H9 (cell line): Measurements from ENCODE around the gene VAMP3. TPM values are rescaled to one million over a fixed set of nuclear protein-coding genes. Genes with fewer than 3 reads are reported as not detected.

Source experiments
- DNase-seq: peaks from one replicate; pipeline ENCODE4 v3.0.0-alpha.2; 2017
- H2AFZ ChIP-seq: one replicate; pipeline ENCODE4 v1.6.1; 2013; ENCODE audit warnings: mild to moderate bottlenecking, low read length, control low read depth, moderate library complexity
- H2AK5ac ChIP-seq: 2 replicates; pipeline ENCODE4 v1.6.1; 2013; ENCODE audit warnings: low read length, control low read depth, mixed read lengths; ENCODE audit not compliant: insufficient read length
- H2BK120ac ChIP-seq: one replicate; pipeline ENCODE4 v1.6.1; 2013; ENCODE audit warnings: low read depth, mild to moderate bottlenecking, low read length, control low read depth, inconsistent platforms; ENCODE audit not compliant: poor library complexity, severe bottlenecking
- H2BK12ac ChIP-seq: 2 replicates; pipeline ENCODE4 v1.6.1; 2013; ENCODE audit warnings: low read length, control low read depth, mixed read lengths, low read depth; ENCODE audit not compliant: insufficient read length
- H2BK15ac ChIP-seq: 2 replicates; pipeline ENCODE4 v1.6.1; 2013; ENCODE audit warnings: low read depth, low read length, control low read depth
- H2BK20ac ChIP-seq: one replicate; pipeline ENCODE4 v1.6.1; 2013; ENCODE audit warnings: low read depth, mild to moderate bottlenecking, low read length, control low read depth, inconsistent platforms; ENCODE audit not compliant: poor library complexity, severe bottlenecking
- H2BK5ac ChIP-seq: 2 replicates; pipeline ENCODE4 v1.6.1; 2013; ENCODE audit warnings: low read length, control low read depth, mixed read lengths; ENCODE audit not compliant: insufficient read length
- H3K14ac ChIP-seq: 2 replicates; pipeline ENCODE4 v1.6.1; 2013; ENCODE audit warnings: low read length, control low read depth; ENCODE audit not compliant: insufficient read depth
- H3K18ac ChIP-seq: 2 replicates; pipeline ENCODE4 v1.6.1; 2013; ENCODE audit warnings: low read depth, mild to moderate bottlenecking, mixed read lengths, low read length, control low read depth; ENCODE audit not compliant: insufficient read length
- H3K23ac ChIP-seq: 2 replicates; pipeline ENCODE4 v1.6.1; 2013; ENCODE audit warnings: low read length, control low read depth, mixed read lengths, low read depth; ENCODE audit not compliant: insufficient read length
- H3K23me2 ChIP-seq: 2 replicates; pipeline ENCODE4 v1.6.1; 2013; ENCODE audit warnings: low read depth, mild to moderate bottlenecking, mixed read lengths, low read length, control low read depth; ENCODE audit not compliant: insufficient read length, poor library complexity, severe bottlenecking
- H3K27ac ChIP-seq: 2 replicates; pipeline ENCODE4 v1.5.1; 2013; ENCODE audit warnings: low read length, control low read depth, mixed read lengths, low read depth; ENCODE audit not compliant: insufficient read length
- H3K27me3 ChIP-seq: 2 replicates; pipeline ENCODE4 v1.6.1; 2013; ENCODE audit warnings: low read length, control low read depth, inconsistent platforms; ENCODE audit not compliant: insufficient read depth
- H3K4ac ChIP-seq: 2 replicates; pipeline ENCODE4 v1.6.1; 2013; ENCODE audit warnings: low read depth, mild to moderate bottlenecking, control low read depth, inconsistent platforms, low read length, moderate library complexity
- H3K4me1 ChIP-seq: 2 replicates; pipeline ENCODE4 v1.6.1; 2013; ENCODE audit warnings: low read length, control low read depth, inconsistent platforms; ENCODE audit not compliant: insufficient read depth
- H3K4me2 ChIP-seq: 2 replicates; pipeline ENCODE4 v1.6.1; 2013; ENCODE audit warnings: low read length, control low read depth, mixed read lengths; ENCODE audit not compliant: insufficient read length, insufficient read depth
- H3K56ac ChIP-seq: 2 replicates; pipeline ENCODE4 v1.6.1; 2013; ENCODE audit warnings: low read depth, mild to moderate bottlenecking, mixed read lengths, low read length, control low read depth; ENCODE audit not compliant: insufficient read length
- H3K79me1 ChIP-seq: 2 replicates; pipeline ENCODE4 v1.6.1; 2013; ENCODE audit warnings: low read depth, mild to moderate bottlenecking, moderate library complexity, low read length, control low read depth, inconsistent platforms; ENCODE audit not compliant: insufficient read depth, poor library complexity, severe bottlenecking
- H3K79me2 ChIP-seq: 2 replicates; pipeline ENCODE4 v1.6.1; 2013; ENCODE audit warnings: low read length, control low read depth, inconsistent platforms; ENCODE audit not compliant: insufficient read depth
- H3K9ac ChIP-seq: 2 replicates; pipeline ENCODE4 v1.6.1; 2013; ENCODE audit warnings: low read length, control low read depth, mixed read lengths; ENCODE audit not compliant: insufficient read length; ENCODE audit errors: extremely low read depth
- H3K9me3 ChIP-seq: one replicate; pipeline ENCODE4 v1.6.1; 2013; ENCODE audit warnings: low read depth, low read length, inconsistent platforms; ENCODE audit not compliant: control insufficient read depth
- H3T11ph ChIP-seq: one replicate; pipeline ENCODE4 v1.6.1; 2013; ENCODE audit warnings: mild to moderate bottlenecking, low read length, control low read depth, inconsistent platforms
- H4K20me1 ChIP-seq: one replicate; pipeline ENCODE4 v1.6.1; 2013; ENCODE audit not compliant: control insufficient read depth, insufficient read length, insufficient read depth
- H4K5ac ChIP-seq: 2 replicates; pipeline ENCODE4 v1.6.1; 2013; ENCODE audit warnings: low read depth, mild to moderate bottlenecking, mixed read lengths, low read length, control low read depth; ENCODE audit not compliant: insufficient read length
- H4K8ac ChIP-seq: replicated peaks from 2 replicates; pipeline ENCODE4 v1.6.1; 2013; ENCODE audit warnings: low read length, control low read depth, mixed read lengths, low read depth; ENCODE audit not compliant: insufficient read length
- H4K91ac ChIP-seq: 2 replicates; pipeline ENCODE4 v1.6.1; 2013; ENCODE audit warnings: low read depth, mild to moderate bottlenecking, moderate library complexity, mixed read lengths, low read length, control low read depth; ENCODE audit not compliant: insufficient read length
- H3K27ac Mint-ChIP-seq, 3 experiments: 2 replicates in 2 of 3; 3 replicates in 1 of 3; pipeline ENCODE4 v1.8.0; 2020 to 2021; ENCODE audit warnings: mixed read lengths in 3 of 3, mild to moderate bottlenecking in 1 of 3, moderate library complexity in 1 of 3
- H3K27me3 Mint-ChIP-seq: 2 replicates; pipeline ENCODE4 v1.8.0; 2021; ENCODE audit warnings: low read depth, mild to moderate bottlenecking, moderate library complexity, mixed read lengths
- H3K36me3 Mint-ChIP-seq, 3 experiments: 2 replicates in 2 of 3; 3 replicates in 1 of 3; pipeline ENCODE4 v1.8.0; 2020 to 2021; ENCODE audit warnings: low read depth in 3 of 3, mixed read lengths in 3 of 3; ENCODE audit not compliant: insufficient read depth in 1 of 3
- H3K4me1 Mint-ChIP-seq, 2 experiments: 2 replicates each; pipeline ENCODE4 v1.8.0; 2020; ENCODE audit warnings: mixed read lengths in 2 of 2
- H3K4me3 Mint-ChIP-seq, 2 experiments: 2 replicates in 1 of 2; 3 replicates in 1 of 2; pipeline ENCODE4 v1.8.0; 2020 to 2021; ENCODE audit warnings: mild to moderate bottlenecking in 2 of 2, mixed read lengths in 2 of 2, moderate library complexity in 1 of 2
- H3K9me3 Mint-ChIP-seq, 2 experiments: 2 replicates in 1 of 2; 3 replicates in 1 of 2; pipeline ENCODE4 v1.8.0; 2020; ENCODE audit warnings: mild to moderate bottlenecking in 2 of 2, mixed read lengths in 2 of 2, moderate library complexity in 1 of 2
- CTCF ChIP-seq: fragments of 200-600 bp; sonication (generic); conservative IDR thresholded peaks from 3 replicates; pipeline ENCODE4 v1.8.0; 2021; ENCODE audit warnings: antibody characterized with exemption, mild to moderate bottlenecking
- WGBS: extraction: QIAGEN DNeasy Blood & Tissue Kit; methylation state at CpG from one replicate; pipeline ENCODE4 v1.1.7; 2013; ENCODE audit warnings: missing lambda C conversion rate, low lambda C conversion rate, mixed read lengths; ENCODE audit not compliant: insufficient read length; ENCODE audit errors: extremely low coverage; 5-methylcytosine and 5-hydroxymethylcytosine counted together
- total RNA-seq: library from RNA; stranded (reverse); gene quantifications from 2 replicates; pipeline ENCODE4 v1.2.1, GENCODE V29; 2021

VAMP3 gene
- total RNA-seq, 1 experiment from 2014 or later = 42.9 TPM

- Histone ChIP-seq H4K91ac (no peak overlapping the region), H2AFZ (no peak overlapping the region), H3K56ac (no peak overlapping the region), H3K27ac (no peak overlapping the region), H3K4me1 (no peaks in the 10 kb centered on the region), H4K8ac (no peak overlapping the region), H4K20me1 (no peaks in the 10 kb centered on the region), H3K9me3 (no peaks in the 10 kb centered on the region), H3K4ac (no peak overlapping the region), H3T11ph (no peak overlapping the region), H3K79me2 (no peaks in the 10 kb centered on the region), H3K4me2 (no peak overlapping the region), H3K23me2 (no peaks in the 10 kb centered on the region), H2BK120ac (no peak overlapping the region), H3K18ac (no peak overlapping the region), H3K9ac (no peak overlapping the region), H3K27me3 (no peaks in the 10 kb centered on the region), H3K23ac (no peak overlapping the region), H3K79me1 (no peaks in the 10 kb centered on the region), H2BK5ac (no peak overlapping the region), H2BK15ac (no peak overlapping the region), H2BK20ac (no peak overlapping the region), H2BK12ac (no peak overlapping the region), H4K5ac (no peak overlapping the region), H3K14ac (no peak overlapping the region), H2AK5ac (no peak overlapping the region)
- no peak for DNase-seq
- H3K9me3 Mint-ChIP-seq = no peaks in the 10 kb centered on the region
- H3K4me3 Mint-ChIP-seq = no peak overlapping the region
- peaks cover 0 to 3% (median 0%) of the 10 kb centered on the region in 3 experiments; a peak in 1 of 7 replicates for H3K36me3 Mint-ChIP-seq
- WGBS = no CpG with 5 or more reads among the region's 7 CpGs
- no peak for TF ChIP-seq CTCF
- peaks cover 6 to 8% of the 10 kb centered on the region in 2 experiments for H3K4me1 Mint-ChIP-seq
- H3K27ac Mint-ChIP-seq = no peak overlapping the region
- H3K27me3 Mint-ChIP-seq = no peaks in the 10 kb centered on the region
Observed at GRCh38 chr1:7726623-7727022, 44.5 kb upstream of the VAMP3 start.
